HUES6 (cell line): ENCODE data around the gene WWP2.
"Not testable (repeated sequence)": the region's sequence is repeated elsewhere in the genome, so short reads cannot be mapped to it uniquely, and the experiment has no call there.

Experiments used
- H3K27ac ChIP-seq: 2 replicates; pipeline ENCODE4 v1.7.0; 2013; ENCODE audit warnings: low read depth, mild to moderate bottlenecking, low read length, inconsistent platforms
- H3K27me3 ChIP-seq: 2 replicates; pipeline ENCODE4 v1.6.1; 2013; ENCODE audit warnings: low read length; ENCODE audit not compliant: control insufficient read depth, insufficient read depth
- H3K36me3 ChIP-seq: 2 replicates; pipeline ENCODE4 v1.6.1; 2013; ENCODE audit warnings: low read length; ENCODE audit not compliant: control insufficient read depth, insufficient read depth
- H3K4me1 ChIP-seq: 2 replicates; pipeline ENCODE4 v1.6.1; 2013; ENCODE audit warnings: low read length; ENCODE audit not compliant: control insufficient read depth, insufficient read depth
- H3K4me3 ChIP-seq: 2 replicates; pipeline ENCODE4 v1.5.1; 2013; ENCODE audit warnings: low read depth, low read length
- H3K9ac ChIP-seq: one replicate; pipeline ENCODE4 v1.6.1; 2013; ENCODE audit warnings: mild to moderate bottlenecking, low read length
- H3K9me3 ChIP-seq: 2 replicates; pipeline ENCODE4 v1.6.1; 2013; ENCODE audit warnings: low read depth, low read length; ENCODE audit not compliant: control insufficient read depth, insufficient read depth

The WWP2 gene

GRCh38 chr16:69796285-69797118, 34.4 kb downstream of the WWP2 start:
- H3K9me3 ChIP-seq = no peaks in the 10 kb centered on the region
- H3K4me1 ChIP-seq = no peaks in the 10 kb centered on the region
- H3K36me3 ChIP-seq = peaks cover 18% of the 10 kb centered on the region
- H3K9ac ChIP-seq = no peak overlapping the region
- H3K27me3 ChIP-seq = no peaks in the 10 kb centered on the region
- H3K4me3 ChIP-seq = peak overlapping the region; percentile 36; the same call in 1 of the 2 replicates
- H3K27ac ChIP-seq = no peak overlapping the region

GRCh38 chr16:69798466-69798865, 36.3 kb downstream of the WWP2 start:
- Histone ChIP-seq H3K9me3 (no peaks in the 10 kb centered on the region), H3K9ac (no peak overlapping the region), H3K4me3 (no peak overlapping the region), H3K27me3 (no peaks in the 10 kb centered on the region), H3K27ac (no peak overlapping the region), H3K36me3 (peaks cover 15% of the 10 kb centered on the region), H3K4me1 (no peaks in the 10 kb centered on the region)

GRCh38 chr16:69799611-69800031, 37.5 kb downstream of the WWP2 start:
- no peak overlapping the region for H3K27ac ChIP-seq

GRCh38 chr16:69804297-69804696, 42.2 kb downstream of the WWP2 start:
- Histone ChIP-seq H3K9me3 (no peaks in the 10 kb centered on the region), H3K36me3 (peaks cover 9% of the 10 kb centered on the region), H3K4me3 (no peak overlapping the region), H3K27me3 (no peaks in the 10 kb centered on the region), H3K27ac (no peak overlapping the region), H3K4me1 (no peaks in the 10 kb centered on the region), H3K9ac (no peak overlapping the region)

More at GRCh38 chr16:69799611-69800031, 37.5 kb downstream of the WWP2 start:
- H3K27me3 ChIP-seq = no peaks in the 10 kb centered on the region
- H3K9me3 ChIP-seq = no peaks in the 10 kb centered on the region
- no peak overlapping the region for H3K4me3 ChIP-seq
- no peaks in the 10 kb centered on the region for H3K4me1 ChIP-seq
- no peak overlapping the region for H3K9ac ChIP-seq
- H3K36me3 ChIP-seq = peaks cover 15% of the 10 kb centered on the region

- H3K9me3 ChIP-seq, H3K9ac ChIP-seq, H3K27me3 ChIP-seq, H3K4me3 ChIP-seq, H3K4me1 ChIP-seq, H3K36me3 ChIP-seq, H3K27ac ChIP-seq: not testable (repeated sequence)
Observed at GRCh38 chr16:69806776-69807175, 44.6 kb downstream of the WWP2 start.

GRCh38 chr16:69812688-69813014, 50.5 kb downstream of the WWP2 start:
- no peaks in the 10 kb centered on the region for H3K4me1 ChIP-seq
- H3K9ac ChIP-seq = no peak overlapping the region
- H3K36me3 ChIP-seq = 0 out of 2 replicates have a peak, but pooled peaks cover 6% of the 10 kb centered on the region
- no peaks in the 10 kb centered on the region for H3K27me3 ChIP-seq
- H3K9me3 ChIP-seq = no peaks in the 10 kb centered on the region
- no peak overlapping the region for H3K4me3 ChIP-seq
- H3K27ac ChIP-seq = no peak overlapping the region

DNA sequence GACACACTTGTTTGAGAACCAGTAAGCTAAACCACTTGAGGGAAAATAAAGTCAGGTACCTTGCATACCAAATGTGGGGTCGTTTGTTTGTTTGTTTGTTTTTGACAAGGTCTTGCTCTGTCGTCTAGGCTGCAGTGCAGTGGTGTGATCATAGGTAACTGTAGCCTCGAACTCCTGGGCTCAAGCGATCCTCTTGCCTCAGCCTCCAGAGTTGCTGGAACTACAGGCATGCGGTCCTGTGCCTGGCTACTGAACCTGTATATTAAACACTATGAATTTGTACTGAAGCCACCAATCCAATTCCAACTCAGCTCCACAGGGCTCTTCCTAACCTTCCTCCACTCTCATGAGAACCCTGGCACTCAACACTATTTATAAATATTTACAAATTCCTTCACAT, 51.9 kb downstream of the WWP2 start:
- Histone ChIP-seq H3K9ac (no peak overlapping the region), H3K27me3 (no peaks in the 10 kb centered on the region), H3K36me3 (0 out of 2 replicates have a peak, but pooled peaks cover 6% of the 10 kb centered on the region), H3K4me1 (peaks cover 8% of the 10 kb centered on the region), H3K9me3 (no peaks in the 10 kb centered on the region), H3K4me3 (no peak overlapping the region), H3K27ac (no peak overlapping the region)

- Histone ChIP-seq H3K36me3 (0 out of 2 replicates have a peak, but pooled peaks cover 6% of the 10 kb centered on the region), H3K27me3 (no peaks in the 10 kb centered on the region), H3K4me3 (no peak overlapping the region), H3K9ac (no peak overlapping the region), H3K27ac (no peak overlapping the region), H3K4me1 (peaks cover 13% of the 10 kb centered on the region), H3K9me3 (no peaks in the 10 kb centered on the region)
Observed at GRCh38 chr16:69814561-69814960, 52.4 kb downstream of the WWP2 start.

DNA sequence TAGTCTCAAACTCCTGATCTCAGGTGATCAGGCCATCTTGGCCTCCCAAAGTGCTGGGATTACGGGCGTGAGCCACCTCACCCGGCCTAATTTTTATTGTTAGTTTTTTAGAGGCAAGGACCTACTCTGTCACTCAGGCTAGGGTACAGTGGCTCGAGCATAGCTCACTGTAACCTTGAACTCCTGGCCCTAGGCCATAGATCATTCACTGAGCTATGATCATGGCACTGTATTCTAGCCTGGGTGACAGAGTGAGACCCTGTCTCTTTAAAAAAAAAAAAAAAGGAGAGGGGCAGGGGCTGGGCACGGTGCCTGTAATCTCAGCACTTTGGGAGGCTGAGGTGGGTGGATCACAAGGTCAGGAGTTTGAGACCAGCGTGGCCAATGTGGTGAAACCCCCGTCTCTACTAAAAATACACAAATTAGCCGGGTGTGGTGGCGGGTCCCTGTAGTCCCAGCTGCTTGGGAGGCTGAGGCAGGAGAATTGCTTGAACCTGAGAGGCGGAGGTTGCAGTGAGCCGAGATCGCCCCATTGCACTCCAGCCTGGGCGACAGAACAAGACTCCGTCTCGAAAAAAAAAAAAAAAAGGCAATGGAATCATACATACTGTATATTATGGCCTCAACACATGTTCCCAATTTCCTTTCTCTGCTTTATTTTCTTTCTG, 53.2 kb downstream of the WWP2 start:
- H3K27ac ChIP-seq, H3K27me3 ChIP-seq, H3K36me3 ChIP-seq, H3K4me3 ChIP-seq, H3K9ac ChIP-seq, H3K9me3 ChIP-seq: not testable (repeated sequence)
- H3K4me1 ChIP-seq = peaks cover 13% of the 10 kb centered on the region

GRCh38 chr16:69816996-69817395, 54.9 kb downstream of the WWP2 start:
- Histone ChIP-seq H3K9ac (no peak overlapping the region), H3K4me3 (no peak overlapping the region), H3K4me1 (peaks cover 13% of the 10 kb centered on the region), H3K36me3 (0 out of 2 replicates have a peak, but pooled peaks cover 6% of the 10 kb centered on the region), H3K27ac (no peak overlapping the region), H3K27me3 (no peaks in the 10 kb centered on the region), H3K9me3 (no peaks in the 10 kb centered on the region)

- H3K27me3 ChIP-seq = no peaks in the 10 kb centered on the region
- H3K9ac ChIP-seq = peak overlapping the region; percentile 21
- H3K4me3 ChIP-seq = no peak overlapping the region
- no peaks in the 10 kb centered on the region for H3K9me3 ChIP-seq
- H3K4me1 ChIP-seq = peaks cover 13% of the 10 kb centered on the region
- H3K27ac ChIP-seq = 0 out of 2 replicates have a peak overlapping the region, but pooled peaks have one; percentile 1
- H3K36me3 ChIP-seq = 0 out of 2 replicates have a peak, but pooled peaks cover 3% of the 10 kb centered on the region
Observed at GRCh38 chr16:69818891-69819545, 56.9 kb downstream of the WWP2 start.
